HepG2 (cell line): ENCODE measurements around the gene MYH9. TPM values are rescaled to one million over a fixed set of nuclear protein-coding genes. Genes with fewer than 3 reads are reported as not detected.
A peak's percentile ranks its signal among the peaks of the same experiment; 100 is the strongest.

Experiments
- FOXP4 ChIP-seq: sonication (generic); formaldehyde crosslinking; IDR thresholded peaks from 2 replicates; pipeline ENCODE4 v1.4.0; 2020; ENCODE audit warnings: missing genetic modification reagents
- KLF6 ChIP-seq: IDR thresholded peaks from 2 replicates; pipeline ENCODE4 v1.8.0; 2016; ENCODE audit warnings: missing biosample characterization, missing genetic modification reagents
- MAZ ChIP-seq, 2 experiments: sonication (generic) in 1 of 2; formaldehyde crosslinking in 1 of 2; IDR thresholded peaks; 2 replicates each; pipeline versions ENCODE4 v1.5.0 to v1.6.1; 2012 to 2020; ENCODE audit warnings: low read depth in 2 of 2, mild to moderate bottlenecking in 2 of 2, borderline replicate concordance in 1 of 2, improper control_type of control experiment in 1 of 2, low read length in 1 of 2, missing genetic modification reagents in 1 of 2, moderate library complexity in 1 of 2
- PRDM10 ChIP-seq: sonication (generic); formaldehyde crosslinking; IDR thresholded peaks from 2 replicates; pipeline ENCODE4 v1.4.0; 2020; ENCODE audit warnings: low read depth, missing genetic modification reagents
- ZBTB21 ChIP-seq: sonication (generic); formaldehyde crosslinking; IDR thresholded peaks from 2 replicates; pipeline ENCODE4 v1.4.0; 2020; ENCODE audit warnings: missing genetic modification reagents
- ZNF124 ChIP-seq: sonication (generic); formaldehyde crosslinking; IDR thresholded peaks from 2 replicates; pipeline ENCODE4 v1.4.0; 2020; ENCODE audit warnings: missing genetic modification reagents
- ZNF20 ChIP-seq: sonication (generic); formaldehyde crosslinking; IDR thresholded peaks from 2 replicates; pipeline ENCODE4 v1.4.0; 2020; ENCODE audit warnings: mild to moderate bottlenecking, moderate library complexity, missing genetic modification reagents
- ZNF547 ChIP-seq: sonication (generic); formaldehyde crosslinking; IDR thresholded peaks from 2 replicates; pipeline ENCODE4 v1.5.1; 2020; ENCODE audit warnings: mild to moderate bottlenecking, missing genetic modification reagents
- ZNF598 ChIP-seq: sonication (generic); formaldehyde crosslinking; IDR thresholded peaks from 2 replicates; pipeline ENCODE4 v1.5.1; 2020; ENCODE audit warnings: mild to moderate bottlenecking, missing genetic modification reagents, borderline replicate concordance
- polyA plus RNA-seq, 8 experiments: library from polyadenylated mRNA; depleted of rRNA in 3 of 8; stranded (reverse) in 7 of 8; unstranded in 1 of 8; fragments of >200 nt; fragmentation: Illumina TruSeq in 4 of 8; extraction: Trizol in 4 of 8; gene quantifications; 2 replicates each; pipeline versions ENCODE4 v1.2.1 to v1.2.3, GENCODE V29; 2011 to 2016; ENCODE audit warnings: low read depth in 4 of 8, missing spikeins in 1 of 8, mixed read lengths in 1 of 8; ENCODE audit not compliant: insufficient read depth in 1 of 8
- total RNA-seq, 5 experiments: library from RNA; depleted of rRNA; stranded (reverse); fragments of >200 nt; fragmentation: Illumina TruSeq; extraction: Trizol; gene quantifications; 2 replicates each; pipeline ENCODE4 v1.2.3, GENCODE V29; 2016; ENCODE audit warnings: low read depth in 1 of 5
- TF ChIP-seq, protein P1 (sequence below): sonication (generic); formaldehyde crosslinking; IDR thresholded peaks from 2 replicates; pipeline ENCODE4 v1.5.1; 2020; ENCODE audit warnings: missing genetic modification reagents, mild to moderate bottlenecking, borderline replicate concordance
- TF ChIP-seq, protein P2 (sequence below): sonication (generic); formaldehyde crosslinking; IDR thresholded peaks from one replicate; pipeline ENCODE4 v1.5.1; 2020; ENCODE audit warnings: mild to moderate bottlenecking, missing genetic modification reagents; ENCODE audit errors: not compliant biosample characterization

The MYH9 gene
- total and polyA plus RNA-seq, 2 of the 13 experiments (the other 11 are each of a cell fraction or from before 2014, with no cell fraction given): 50.7 to 98.5 TPM

DNA sequence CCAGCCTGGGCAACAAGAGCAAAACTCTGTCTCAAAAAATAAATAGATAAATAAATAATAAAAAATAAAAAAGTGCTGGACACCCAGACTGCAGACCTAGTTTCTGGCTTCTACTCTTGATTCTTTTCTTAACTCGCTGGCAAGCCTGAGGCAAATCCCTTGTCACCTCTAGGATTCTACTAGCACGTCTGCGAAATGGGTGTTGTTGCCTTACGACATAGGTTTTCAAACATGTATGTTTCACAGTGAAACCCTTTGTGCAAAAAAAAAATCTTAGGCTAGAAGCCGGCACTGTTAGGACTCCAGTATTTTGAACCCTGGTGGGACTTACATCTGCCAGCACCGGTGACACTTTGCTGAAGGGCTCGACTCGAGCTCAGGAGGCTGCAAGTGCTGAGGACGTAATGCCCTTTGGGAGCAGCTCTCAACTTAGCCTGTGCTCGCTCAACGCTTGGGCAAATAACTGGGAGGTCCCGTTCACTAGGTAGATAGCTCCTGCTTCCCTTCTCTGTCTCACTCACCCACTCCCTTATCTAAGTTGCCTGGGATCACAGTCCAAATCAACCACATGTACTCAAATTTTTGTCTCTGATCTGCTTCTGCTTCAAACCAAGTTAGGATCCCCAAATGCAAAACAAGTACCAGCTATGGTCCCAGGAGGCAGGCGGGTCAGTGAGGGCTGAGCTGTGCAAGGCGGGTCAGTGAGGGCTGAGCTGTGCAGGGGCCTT lies 34.7 kb upstream of the MYH9 start (continued):
- TF ChIP-seq PRDM10 (CRISPR knock-in tag): no peak
- TF ChIP-seq ZNF20 (CRISPR knock-in tag): no peak
- TF ChIP-seq ZBTB21: no peak
- TF ChIP-seq FOXP4: peak; percentile 33; the same call in 1 of the 2 replicates
- TF ChIP-seq MAZ (IDR thresholded peaks at IDR 0.05; ENCODE audit: borderline replicate concordance, low read depth, low read length): no peak
- TF ChIP-seq MAZ (CRISPR knock-in tag; IDR thresholded peaks at IDR 0.05; ENCODE audit: low read depth): no peak
- TF ChIP-seq, protein P1, sequence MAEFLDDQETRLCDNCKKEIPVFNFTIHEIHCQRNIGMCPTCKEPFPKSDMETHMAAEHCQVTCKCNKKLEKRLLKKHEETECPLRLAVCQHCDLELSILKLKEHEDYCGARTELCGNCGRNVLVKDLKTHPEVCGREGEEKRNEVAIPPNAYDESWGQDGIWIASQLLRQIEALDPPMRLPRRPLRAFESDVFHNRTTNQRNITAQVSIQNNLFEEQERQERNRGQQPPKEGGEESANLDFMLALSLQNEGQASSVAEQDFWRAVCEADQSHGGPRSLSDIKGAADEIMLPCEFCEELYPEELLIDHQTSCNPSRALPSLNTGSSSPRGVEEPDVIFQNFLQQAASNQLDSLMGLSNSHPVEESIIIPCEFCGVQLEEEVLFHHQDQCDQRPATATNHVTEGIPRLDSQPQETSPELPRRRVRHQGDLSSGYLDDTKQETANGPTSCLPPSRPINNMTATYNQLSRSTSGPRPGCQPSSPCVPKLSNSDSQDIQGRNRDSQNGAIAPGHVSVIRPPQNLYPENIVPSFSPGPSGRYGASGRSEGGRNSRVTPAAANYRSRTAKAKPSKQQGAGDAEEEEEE (CRISPR knock-in tag): no peak
- no peak for TF ChIP-seq ZNF124 (CRISPR knock-in tag)
- TF ChIP-seq, protein P2, sequence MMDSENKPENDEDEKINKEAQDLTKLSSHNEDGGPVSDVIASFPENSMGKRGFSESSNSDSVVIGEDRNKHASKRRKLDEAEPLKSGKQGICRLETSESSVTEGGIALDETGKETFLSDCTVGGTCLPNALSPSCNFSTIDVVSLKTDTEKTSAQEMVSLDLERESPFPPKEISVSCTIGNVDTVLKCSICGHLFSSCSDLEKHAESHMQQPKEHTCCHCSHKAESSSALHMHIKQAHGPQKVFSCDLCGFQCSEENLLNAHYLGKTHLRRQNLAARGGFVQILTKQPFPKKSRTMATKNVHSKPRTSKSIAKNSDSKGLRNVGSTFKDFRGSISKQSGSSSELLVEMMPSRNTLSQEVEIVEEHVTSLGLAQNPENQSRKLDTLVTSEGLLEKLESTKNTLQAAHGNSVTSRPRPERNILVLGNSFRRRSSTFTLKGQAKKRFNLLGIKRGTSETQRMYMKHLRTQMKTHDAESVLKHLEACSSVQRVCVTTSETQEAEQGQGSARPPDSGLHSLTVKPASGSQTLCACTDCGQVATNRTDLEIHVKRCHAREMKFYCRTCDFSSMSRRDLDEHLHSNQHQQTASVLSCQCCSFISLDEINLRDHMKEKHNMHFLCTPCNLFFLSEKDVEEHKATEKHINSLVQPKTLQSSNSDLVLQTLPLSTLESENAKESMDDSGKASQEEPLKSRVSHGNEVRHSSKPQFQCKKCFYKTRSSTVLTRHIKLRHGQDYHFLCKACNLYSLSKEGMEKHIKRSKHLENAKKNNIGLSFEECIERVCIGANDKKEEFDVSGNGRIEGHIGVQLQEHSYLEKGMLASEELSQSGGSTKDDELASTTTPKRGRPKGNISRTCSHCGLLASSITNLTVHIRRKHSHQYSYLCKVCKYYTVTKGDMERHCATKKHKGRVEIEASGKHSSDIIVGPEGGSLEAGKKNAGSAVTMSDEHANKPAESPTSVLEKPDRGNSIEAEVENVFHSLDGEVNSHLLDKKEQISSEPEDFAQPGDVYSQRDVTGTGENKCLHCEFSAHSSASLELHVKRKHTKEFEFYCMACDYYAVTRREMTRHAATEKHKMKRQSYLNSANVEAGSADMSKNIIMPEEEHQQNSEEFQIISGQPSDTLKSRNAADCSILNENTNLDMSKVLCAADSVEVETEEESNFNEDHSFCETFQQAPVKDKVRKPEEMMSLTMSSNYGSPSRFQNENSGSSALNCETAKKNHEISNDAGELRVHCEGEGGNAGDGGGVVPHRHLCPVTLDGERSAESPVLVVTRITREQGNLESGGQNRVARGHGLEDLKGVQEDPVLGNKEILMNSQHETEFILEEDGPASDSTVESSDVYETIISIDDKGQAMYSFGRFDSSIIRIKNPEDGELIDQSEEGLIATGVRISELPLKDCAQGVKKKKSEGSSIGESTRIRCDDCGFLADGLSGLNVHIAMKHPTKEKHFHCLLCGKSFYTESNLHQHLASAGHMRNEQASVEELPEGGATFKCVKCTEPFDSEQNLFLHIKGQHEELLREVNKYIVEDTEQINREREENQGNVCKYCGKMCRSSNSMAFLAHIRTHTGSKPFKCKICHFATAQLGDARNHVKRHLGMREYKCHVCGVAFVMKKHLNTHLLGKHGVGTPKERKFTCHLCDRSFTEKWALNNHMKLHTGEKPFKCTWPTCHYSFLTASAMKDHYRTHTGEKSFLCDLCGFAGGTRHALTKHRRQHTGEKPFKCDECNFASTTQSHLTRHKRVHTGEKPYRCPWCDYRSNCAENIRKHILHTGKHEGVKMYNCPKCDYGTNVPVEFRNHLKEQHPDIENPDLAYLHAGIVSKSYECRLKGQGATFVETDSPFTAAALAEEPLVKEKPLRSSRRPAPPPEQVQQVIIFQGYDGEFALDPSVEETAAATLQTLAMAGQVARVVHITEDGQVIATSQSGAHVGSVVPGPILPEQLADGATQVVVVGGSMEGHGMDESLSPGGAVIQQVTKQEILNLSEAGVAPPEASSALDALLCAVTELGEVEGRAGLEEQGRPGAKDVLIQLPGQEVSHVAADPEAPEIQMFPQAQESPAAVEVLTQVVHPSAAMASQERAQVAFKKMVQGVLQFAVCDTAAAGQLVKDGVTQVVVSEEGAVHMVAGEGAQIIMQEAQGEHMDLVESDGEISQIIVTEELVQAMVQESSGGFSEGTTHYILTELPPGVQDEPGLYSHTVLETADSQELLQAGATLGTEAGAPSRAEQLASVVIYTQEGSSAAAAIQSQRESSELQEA (CRISPR knock-in tag): no peak
- TF ChIP-seq ZNF547 (CRISPR knock-in tag): peak; percentile 38; the same call in 1 of the 2 replicates
- TF ChIP-seq KLF6 (CRISPR knock-in tag): no peak
- no peak for TF ChIP-seq ZNF598 (CRISPR knock-in tag)
